HAP-1 (cell line): ENCODE data around the gene PROX1.

Experiments used
- DNase-seq, 2 experiments: peaks; one replicate each; pipeline ENCODE4 v3.0.0-alpha.2; 2016 to 2020; ENCODE audit warnings: low spot score in 2 of 2
- H3K27me3 ChIP-seq: fragments of 250-450 bp; sonication (Bioruptor Pico); 2 replicates; pipeline ENCODE4 v1.5.1; 2020; ENCODE audit warnings: low read depth, mild to moderate bottlenecking, moderate library complexity
- H3K36me3 ChIP-seq: fragments of 250-450 bp; sonication (Bioruptor Pico); replicated peaks from 2 replicates; pipeline ENCODE4 v1.5.1; 2020; ENCODE audit warnings: mild to moderate bottlenecking
- H3K4me1 ChIP-seq: fragments of 250-450 bp; sonication (Bioruptor Pico); 2 replicates; pipeline ENCODE4 v1.5.1; 2020; ENCODE audit warnings: mild to moderate bottlenecking
- H3K4me3 ChIP-seq: fragments of 250-450 bp; sonication (Bioruptor Pico); 2 replicates; pipeline ENCODE4 v1.5.1; 2020; ENCODE audit warnings: mild to moderate bottlenecking, moderate library complexity
- H3K9me3 ChIP-seq: fragments of 250-450 bp; sonication (Bioruptor Pico); 2 replicates; pipeline ENCODE4 v1.5.1; 2020; ENCODE audit warnings: mild to moderate bottlenecking, moderate library complexity
- in situ Hi-C: fragments of 300-500 bp; cut with MboI; formaldehyde crosslinking; loops from 3 replicates; pipeline ENCODE4 v1.14.3; 2020; ENCODE audit warnings: low sequenced_read_pairs, inconsistent platforms, mixed read lengths

PROX1 gene

DNA sequence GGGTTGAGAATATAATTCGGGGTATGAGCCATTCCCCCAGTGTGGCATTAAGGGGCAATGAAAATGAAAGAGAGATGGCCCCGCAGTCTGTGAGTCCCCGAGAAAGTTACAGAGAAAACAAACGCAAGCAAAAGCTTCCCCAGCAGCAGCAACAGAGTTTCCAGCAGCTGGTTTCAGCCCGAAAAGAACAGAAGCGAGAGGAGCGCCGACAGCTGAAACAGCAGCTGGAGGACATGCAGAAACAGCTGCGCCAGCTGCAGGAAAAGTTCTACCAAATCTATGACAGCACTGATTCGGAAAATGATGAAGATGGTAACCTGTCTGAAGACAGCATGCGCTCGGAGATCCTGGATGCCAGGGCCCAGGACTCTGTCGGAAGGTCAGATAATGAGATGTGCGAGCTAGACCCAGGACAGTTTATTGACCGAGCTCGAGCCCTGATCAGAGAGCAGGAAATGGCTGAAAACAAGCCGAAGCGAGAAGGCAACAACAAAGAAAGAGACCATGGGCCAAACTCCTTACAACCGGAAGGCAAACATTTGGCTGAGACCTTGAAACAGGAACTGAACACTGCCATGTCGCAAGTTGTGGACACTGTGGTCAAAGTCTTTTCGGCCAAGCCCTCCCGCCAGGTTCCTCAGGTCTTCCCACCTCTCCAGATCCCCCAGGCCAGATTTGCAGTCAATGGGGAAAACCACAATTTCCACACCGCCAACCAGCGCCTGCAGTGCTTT lies 9.4 kb downstream of the PROX1 start:
- in situ Hi-C loops: no loop called here
- no peaks in the 10 kb centered on the region for H3K27me3 ChIP-seq
- peaks cover 15% of the 10 kb centered on the region for H3K4me1 ChIP-seq
- DNase-seq: no peak
- H3K9me3 ChIP-seq: no peaks in the 10 kb centered on the region
- no peak overlapping the region for H3K4me3 ChIP-seq
- no peaks in the 10 kb centered on the region for H3K36me3 ChIP-seq

GRCh38 chr1:213997772-213998107 lies 10.0 kb downstream of the PROX1 start:
- H3K4me1 ChIP-seq: peaks cover 15% of the 10 kb centered on the region
- no peaks in the 10 kb centered on the region for H3K9me3 ChIP-seq
- in situ Hi-C loops: no loop called here
- H3K36me3 ChIP-seq: no peaks in the 10 kb centered on the region
- no peaks in the 10 kb centered on the region for H3K27me3 ChIP-seq
- no peak for DNase-seq
- no peak overlapping the region for H3K4me3 ChIP-seq

DNA sequence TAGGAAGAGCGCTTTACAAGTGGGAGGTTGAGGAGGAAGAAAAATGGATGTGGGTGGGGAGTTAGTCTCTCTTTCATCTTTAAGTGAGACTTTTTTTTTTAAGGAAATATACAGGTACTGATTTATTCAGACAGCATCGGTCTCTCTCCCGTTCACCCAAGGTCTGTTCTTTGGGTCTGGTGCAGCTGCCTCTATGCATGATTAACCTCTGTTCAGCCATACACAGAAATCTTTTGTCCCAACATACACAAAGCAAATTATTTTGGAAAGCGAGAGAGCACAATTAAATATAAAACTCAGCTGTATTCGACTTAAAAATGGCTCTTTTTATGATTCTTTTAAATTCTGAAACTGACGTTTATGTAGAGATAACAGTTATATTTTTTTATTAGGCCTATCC lies 11.0 kb downstream of the PROX1 start:
- Histone ChIP-seq H3K4me1 (peaks cover 22% of the 10 kb centered on the region), H3K4me3 (no peak overlapping the region), H3K36me3 (no peaks in the 10 kb centered on the region), H3K27me3 (no peaks in the 10 kb centered on the region), H3K9me3 (no peaks in the 10 kb centered on the region)
- DNase-seq: no peak
- in situ Hi-C loops: no loop called here

DNA sequence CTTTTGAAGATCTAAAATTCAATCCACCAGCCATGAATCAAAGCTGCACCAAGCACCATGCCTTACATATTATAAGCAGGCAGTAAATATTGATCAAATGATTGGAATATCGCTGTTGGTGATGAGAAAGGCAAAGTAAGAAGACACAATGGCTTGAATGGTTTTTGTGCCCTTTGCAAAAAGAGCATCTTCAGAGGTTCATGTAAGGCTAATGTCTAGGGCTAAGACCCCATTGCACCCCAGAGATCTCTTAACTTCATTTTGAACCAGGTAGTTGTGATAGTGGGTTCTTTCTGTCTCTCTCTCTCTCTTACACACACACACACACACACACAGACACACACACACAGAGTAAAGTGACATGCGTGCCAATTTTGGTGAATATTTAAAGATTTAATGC lies 12.0 kb downstream of the PROX1 start:
- Histone ChIP-seq H3K36me3 (no peaks in the 10 kb centered on the region), H3K4me1 (peaks cover 22% of the 10 kb centered on the region), H3K9me3 (no peaks in the 10 kb centered on the region), H3K4me3 (no peak overlapping the region), H3K27me3 (no peaks in the 10 kb centered on the region)
- DNase-seq: no peak
- in situ Hi-C loops: no loop called here

DNA sequence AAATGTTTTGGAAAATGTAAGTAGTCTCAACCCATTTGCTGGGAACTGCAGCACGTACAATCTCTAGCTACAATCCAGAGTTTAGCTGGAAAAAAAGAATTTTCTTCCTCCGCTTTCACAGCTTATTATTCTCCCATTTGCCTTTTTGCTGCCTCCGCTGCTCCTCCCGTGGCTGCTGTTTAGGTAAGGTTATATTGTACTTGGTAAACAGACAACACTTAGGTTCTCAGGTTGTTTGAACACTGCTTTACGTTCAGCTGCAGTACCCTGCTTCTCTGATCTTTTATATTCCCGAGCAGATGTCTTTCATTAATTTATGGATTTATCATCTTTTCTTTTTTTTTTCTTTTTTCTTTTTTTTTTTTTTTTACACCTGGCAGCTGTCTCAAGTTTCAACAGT lies 14.3 kb downstream of the PROX1 start:
- in situ Hi-C loops: no loop called here
- Histone ChIP-seq H3K27me3 (no peaks in the 10 kb centered on the region), H3K4me3 (no peak overlapping the region), H3K4me1 (peaks cover 22% of the 10 kb centered on the region), H3K9me3 (no peaks in the 10 kb centered on the region), H3K36me3 (no peaks in the 10 kb centered on the region)
- DNase-seq: no peak

GRCh38 chr1:214002472-214002871 lies 14.7 kb downstream of the PROX1 start:
- no peak overlapping the region for H3K4me3 ChIP-seq
- peak; percentile 41 to 56 for DNase-seq
- H3K27me3 ChIP-seq: no peaks in the 10 kb centered on the region
- in situ Hi-C loops: no loop called here
- no peaks in the 10 kb centered on the region for H3K36me3 ChIP-seq
- peaks cover 22% of the 10 kb centered on the region for H3K4me1 ChIP-seq
- no peaks in the 10 kb centered on the region for H3K9me3 ChIP-seq

DNA sequence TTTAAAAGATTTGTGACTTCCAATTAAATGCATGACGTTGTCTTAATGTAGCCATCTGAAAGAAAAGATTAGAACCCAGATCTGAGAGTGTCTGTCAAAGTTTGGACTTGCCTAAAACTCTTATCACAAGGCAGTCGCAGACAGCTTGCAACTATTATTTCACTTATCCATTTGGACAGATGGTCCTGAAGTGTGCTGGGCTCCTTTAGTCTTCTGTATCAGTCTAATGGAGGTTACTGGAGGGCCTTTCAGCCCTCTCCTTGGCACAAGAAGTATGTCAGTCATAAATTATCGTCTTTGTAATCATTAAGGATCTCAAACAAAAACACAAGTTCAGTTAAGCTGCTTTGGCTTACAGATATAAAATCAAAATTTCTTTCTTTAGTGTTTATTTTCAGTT lies 15.5 kb downstream of the PROX1 start:
- H3K4me3 ChIP-seq: no peak overlapping the region
- DNase-seq: no peak
- peaks cover 22% of the 10 kb centered on the region for H3K4me1 ChIP-seq
- H3K9me3 ChIP-seq: no peaks in the 10 kb centered on the region
- in situ Hi-C loops: no loop called here
- no peaks in the 10 kb centered on the region for H3K36me3 ChIP-seq
- no peaks in the 10 kb centered on the region for H3K27me3 ChIP-seq

GRCh38 chr1:214004014-214004413 lies 16.2 kb downstream of the PROX1 start:
- no peaks in the 10 kb centered on the region for H3K36me3 ChIP-seq
- H3K4me3 ChIP-seq: no peak overlapping the region
- H3K27me3 ChIP-seq: no peaks in the 10 kb centered on the region
- in situ Hi-C loops: no loop called here
- H3K9me3 ChIP-seq: no peaks in the 10 kb centered on the region
- no peak for DNase-seq
- H3K4me1 ChIP-seq: peaks cover 30% of the 10 kb centered on the region

- DNase-seq: no peak
- Histone ChIP-seq H3K9me3 (no peaks in the 10 kb centered on the region), H3K4me1 (peaks cover 31% of the 10 kb centered on the region), H3K36me3 (no peaks in the 10 kb centered on the region), H3K27me3 (no peaks in the 10 kb centered on the region), H3K4me3 (no peak overlapping the region)
- in situ Hi-C loops: no loop called here
Observed at GRCh38 chr1:214004795-214005194, 17.0 kb downstream of the PROX1 start.

DNA sequence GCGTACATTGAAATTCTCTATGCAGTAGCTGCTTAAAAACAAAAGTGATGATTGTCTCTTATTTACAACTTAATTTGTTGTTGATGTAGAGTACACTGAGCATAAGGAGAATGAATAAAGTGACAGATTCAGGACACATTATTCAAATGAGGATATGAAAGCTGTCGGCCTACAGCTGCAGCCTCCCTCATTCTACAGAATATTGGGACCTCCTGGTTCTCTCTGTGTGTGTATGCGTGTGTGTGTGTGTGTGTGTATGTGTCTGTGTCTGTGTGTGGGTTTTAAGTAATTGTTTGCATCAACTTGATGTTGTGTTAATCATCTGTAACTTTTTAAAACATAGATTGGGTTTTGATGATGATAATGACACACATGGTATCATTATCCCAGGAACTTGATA lies 17.9 kb downstream of the PROX1 start:
- Histone ChIP-seq H3K9me3 (no peaks in the 10 kb centered on the region), H3K4me1 (peaks cover 28% of the 10 kb centered on the region), H3K36me3 (no peaks in the 10 kb centered on the region), H3K4me3 (no peak overlapping the region), H3K27me3 (no peaks in the 10 kb centered on the region)
- in situ Hi-C loops: no loop called here
- no peak for DNase-seq

- in situ Hi-C loops: no loop called here
- H3K4me1 ChIP-seq: peaks cover 27% of the 10 kb centered on the region
- H3K36me3 ChIP-seq: no peaks in the 10 kb centered on the region
Observed at GRCh38 chr1:214006845-214007244, 19.1 kb downstream of the PROX1 start.

GRCh38 chr1:214008347-214008746 lies 20.6 kb downstream of the PROX1 start:
- DNase-seq: no peak
- H3K9me3 ChIP-seq: no peaks in the 10 kb centered on the region
- in situ Hi-C loops: no loop called here
- H3K36me3 ChIP-seq: peaks cover 3% of the 10 kb centered on the region; the same call in 1 of the 2 replicates
- H3K27me3 ChIP-seq: no peaks in the 10 kb centered on the region
- no peak overlapping the region for H3K4me3 ChIP-seq
- peaks cover 17% of the 10 kb centered on the region for H3K4me1 ChIP-seq

More at GRCh38 chr1:214006845-214007244, 19.1 kb downstream of the PROX1 start:
- Histone ChIP-seq H3K9me3 (no peaks in the 10 kb centered on the region), H3K27me3 (no peaks in the 10 kb centered on the region), H3K4me3 (no peak overlapping the region)
- no peak for DNase-seq

DNA sequence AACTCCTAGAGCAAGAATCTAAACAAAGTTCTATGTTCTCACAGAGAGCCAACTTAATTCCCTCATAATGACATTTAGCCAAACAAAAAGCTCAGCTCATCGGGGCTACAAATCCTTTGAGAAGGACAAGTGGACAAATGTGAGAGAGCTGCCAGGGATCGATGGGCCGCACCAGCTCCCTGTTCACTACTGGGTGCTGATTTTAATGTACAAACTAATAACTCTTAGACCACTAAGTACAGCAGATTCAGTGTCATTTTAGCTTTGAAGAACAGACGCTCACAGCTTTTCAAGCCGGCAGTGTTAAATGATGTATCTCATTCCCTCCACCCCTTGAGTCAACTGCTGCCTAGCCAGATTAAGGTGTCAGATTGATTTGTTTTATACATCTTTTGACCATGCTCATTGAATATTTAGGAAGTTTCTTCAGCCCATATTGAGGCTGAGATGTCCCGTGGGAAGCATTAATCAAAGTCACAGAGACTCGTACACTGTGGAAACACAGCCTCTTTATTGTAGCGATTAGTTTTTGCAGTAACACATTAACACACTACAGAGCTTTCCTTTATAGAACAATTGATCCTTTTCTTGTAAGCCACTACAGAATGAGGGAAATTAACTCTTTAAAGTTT lies 21.1 kb downstream of the PROX1 start:
- DNase-seq: peak; percentile 37 to 40
- peak overlapping the region; percentile 0; the same call in 1 of the 2 replicates for H3K4me3 ChIP-seq
- no peaks in the 10 kb centered on the region for H3K9me3 ChIP-seq
- peaks cover 16% of the 10 kb centered on the region for H3K4me1 ChIP-seq
- peaks cover 3% of the 10 kb centered on the region; the same call in 1 of the 2 replicates for H3K36me3 ChIP-seq
- H3K27me3 ChIP-seq: no peaks in the 10 kb centered on the region
- in situ Hi-C loops: no loop called here

GRCh38 chr1:214009423-214010196 lies 21.8 kb downstream of the PROX1 start:
- H3K9me3 ChIP-seq: no peaks in the 10 kb centered on the region
- H3K36me3 ChIP-seq: peaks cover 3% of the 10 kb centered on the region; the same call in 1 of the 2 replicates
- in situ Hi-C loops: no loop called here
- DNase-seq: peak; percentile 56 to 94
- peaks cover 16% of the 10 kb centered on the region for H3K4me1 ChIP-seq
- no peaks in the 10 kb centered on the region for H3K27me3 ChIP-seq
- peak overlapping the region; percentile 0; the same call in 1 of the 2 replicates for H3K4me3 ChIP-seq
